ENCODE results near the gene KIF2A.

DNA sequence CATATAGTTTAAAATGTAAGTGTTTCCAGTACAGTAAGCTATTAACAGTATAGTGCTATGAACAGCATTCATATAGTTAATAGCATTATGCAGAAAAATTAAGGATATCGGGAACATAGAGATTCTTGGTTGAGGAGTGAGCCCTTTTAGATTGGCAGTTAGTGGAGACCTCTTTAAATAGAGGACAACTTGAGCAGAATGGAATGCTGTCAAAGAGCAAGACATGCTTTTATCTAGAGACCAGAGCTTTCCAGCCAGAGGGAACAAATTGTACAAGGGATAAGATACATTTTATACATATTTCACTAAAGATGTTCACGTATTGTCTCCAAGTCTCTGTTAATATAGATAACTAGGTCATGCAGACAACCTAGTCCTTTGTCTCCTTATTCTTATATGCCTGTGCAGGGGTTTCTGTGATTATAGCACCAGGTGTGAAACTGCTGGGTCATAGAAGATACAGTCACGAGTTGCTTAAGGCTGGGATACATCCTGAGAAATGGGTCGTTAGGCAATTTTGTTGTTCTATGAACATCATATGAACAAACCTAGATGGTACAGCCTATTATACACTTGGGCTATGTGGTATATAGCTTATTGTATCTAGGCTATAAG, 112.6 kb downstream of the KIF2A start:
- TF ChIP-seq MAX (IDR thresholded peaks at IDR 0.05; ENCODE audit: insufficient read depth, insufficient read length), result no peak
- TF ChIP-seq, protein P1, sequence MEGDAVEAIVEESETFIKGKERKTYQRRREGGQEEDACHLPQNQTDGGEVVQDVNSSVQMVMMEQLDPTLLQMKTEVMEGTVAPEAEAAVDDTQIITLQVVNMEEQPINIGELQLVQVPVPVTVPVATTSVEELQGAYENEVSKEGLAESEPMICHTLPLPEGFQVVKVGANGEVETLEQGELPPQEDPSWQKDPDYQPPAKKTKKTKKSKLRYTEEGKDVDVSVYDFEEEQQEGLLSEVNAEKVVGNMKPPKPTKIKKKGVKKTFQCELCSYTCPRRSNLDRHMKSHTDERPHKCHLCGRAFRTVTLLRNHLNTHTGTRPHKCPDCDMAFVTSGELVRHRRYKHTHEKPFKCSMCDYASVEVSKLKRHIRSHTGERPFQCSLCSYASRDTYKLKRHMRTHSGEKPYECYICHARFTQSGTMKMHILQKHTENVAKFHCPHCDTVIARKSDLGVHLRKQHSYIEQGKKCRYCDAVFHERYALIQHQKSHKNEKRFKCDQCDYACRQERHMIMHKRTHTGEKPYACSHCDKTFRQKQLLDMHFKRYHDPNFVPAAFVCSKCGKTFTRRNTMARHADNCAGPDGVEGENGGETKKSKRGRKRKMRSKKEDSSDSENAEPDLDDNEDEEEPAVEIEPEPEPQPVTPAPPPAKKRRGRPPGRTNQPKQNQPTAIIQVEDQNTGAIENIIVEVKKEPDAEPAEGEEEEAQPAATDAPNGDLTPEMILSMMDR (IDR thresholded peaks at IDR 0.05; ENCODE audit: extremely low read depth in 1 of 2, insufficient read depth in 1 of 2, low read depth in 1 of 2, low read length in 2 of 2), result no peak
- no peak for TF ChIP-seq POLR2A (IDR thresholded peaks at IDR 0.05; ENCODE audit: low read depth, low read length)
- no peak for TF ChIP-seq JUN (IDR thresholded peaks at IDR 0.05; ENCODE audit: borderline replicate concordance, insufficient read depth, insufficient read length, low read depth)
- no peak for TF ChIP-seq MYC (IDR thresholded peaks at IDR 0.05; ENCODE audit: low read depth, low read length)
- TF ChIP-seq GATA2 (IDR thresholded peaks at IDR 0.05; ENCODE audit: insufficient read depth, insufficient read length, low read depth, low read length), result no peak
- no peak for TF ChIP-seq POLR2AphosphoS5 (IDR thresholded peaks at IDR 0.05; ENCODE audit: insufficient read depth, low read depth, low read length)
- no peak for TF ChIP-seq FOS (IDR thresholded peaks at IDR 0.05; ENCODE audit: borderline replicate concordance, insufficient read depth, low read length)

All from endothelial cell of umbilical vein (primary cell).